Right renal pelvis (tissue), 4 donors: ENCODE data around the gene WTAP. TPM values are rescaled to one million over a fixed set of nuclear protein-coding genes. Genes with fewer than 3 reads are reported as not detected.
"Not testable (repeated sequence)": the region's sequence is repeated elsewhere in the genome, so short reads cannot be mapped to it uniquely, and the experiment has no call there.

Source experiments
- DNase-seq, 4 donors: peaks; one replicate each; pipeline ENCODE4 v3.0.0-alpha.2; 2013; ENCODE audit warnings: low read depth in 4 of 4, low spot score in 3 of 4, missing footprints in 1 of 4
- polyA plus RNA-seq, 4 donors: library from polyadenylated mRNA; unstranded; fragments of 120-200 nt; gene quantifications; one replicate each; pipeline ENCODE4 v1.2.1, GENCODE V29; 2013; ENCODE audit not compliant: insufficient read length in 4 of 4

The WTAP gene
- polyA plus RNA-seq, 4 donors = 112 to 148 (median 141) TPM

DNA sequence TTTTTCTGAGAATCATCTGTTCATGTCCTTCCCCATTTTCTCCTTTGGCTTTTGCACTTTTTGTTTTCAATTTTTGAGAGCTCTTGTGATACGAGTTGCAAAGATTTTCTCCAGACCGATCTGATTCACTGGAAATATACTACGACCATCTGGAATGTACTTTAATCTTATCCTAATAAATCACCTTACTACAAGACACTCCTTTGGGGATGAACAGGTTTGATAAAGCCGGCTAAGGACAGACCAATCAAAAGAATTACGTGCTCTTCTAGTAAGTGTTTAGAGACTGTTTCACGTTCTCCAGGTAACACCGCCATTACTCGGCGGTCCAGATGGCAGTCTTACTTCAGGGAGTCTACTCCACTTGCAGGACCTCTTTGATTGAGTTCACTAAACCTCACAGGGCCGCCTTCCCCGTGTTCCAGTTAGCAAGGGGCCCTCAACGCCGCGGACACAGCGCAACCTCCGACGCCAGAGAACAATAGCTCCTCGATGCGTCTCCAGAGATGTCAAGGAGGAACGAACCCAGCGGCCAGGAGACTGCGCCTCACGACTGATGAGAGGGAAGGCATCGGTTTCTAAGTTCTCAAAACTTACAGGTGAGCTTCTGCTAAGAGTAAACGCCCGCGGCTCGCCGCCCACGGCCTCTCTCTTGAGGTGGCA is 920 bp upstream of the WTAP start:
- DNase-seq = peak in 2 of 4 donors; percentile 16 to 28

- peak in 3 of 4 donors; percentile 26 to 65 (median 35) for DNase-seq
Measured at GRCh38 chr6:159727717-159728445, 575 bp downstream of the WTAP start.

DNA sequence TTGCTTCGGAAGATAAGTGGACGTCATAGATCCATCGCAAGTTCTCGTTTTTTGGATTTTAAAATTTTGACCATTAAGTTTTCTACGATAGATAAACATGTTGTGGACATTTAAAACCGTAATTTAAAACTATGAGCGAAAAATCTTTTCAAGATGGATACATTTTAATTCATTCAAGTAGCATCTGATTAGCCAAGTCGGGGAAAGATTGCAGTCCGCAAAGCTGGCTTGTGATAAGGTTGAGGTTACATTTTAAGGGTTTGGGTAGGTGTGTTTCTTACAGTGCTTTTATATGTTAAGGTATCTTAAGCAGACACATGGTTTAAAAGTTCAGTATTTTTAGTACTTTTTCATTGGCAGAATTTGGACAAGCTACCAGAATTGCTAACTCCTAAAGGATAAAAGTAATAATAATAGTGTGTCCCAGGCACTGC is 1.2 kb downstream of the WTAP start:
- no peak for DNase-seq

DNA sequence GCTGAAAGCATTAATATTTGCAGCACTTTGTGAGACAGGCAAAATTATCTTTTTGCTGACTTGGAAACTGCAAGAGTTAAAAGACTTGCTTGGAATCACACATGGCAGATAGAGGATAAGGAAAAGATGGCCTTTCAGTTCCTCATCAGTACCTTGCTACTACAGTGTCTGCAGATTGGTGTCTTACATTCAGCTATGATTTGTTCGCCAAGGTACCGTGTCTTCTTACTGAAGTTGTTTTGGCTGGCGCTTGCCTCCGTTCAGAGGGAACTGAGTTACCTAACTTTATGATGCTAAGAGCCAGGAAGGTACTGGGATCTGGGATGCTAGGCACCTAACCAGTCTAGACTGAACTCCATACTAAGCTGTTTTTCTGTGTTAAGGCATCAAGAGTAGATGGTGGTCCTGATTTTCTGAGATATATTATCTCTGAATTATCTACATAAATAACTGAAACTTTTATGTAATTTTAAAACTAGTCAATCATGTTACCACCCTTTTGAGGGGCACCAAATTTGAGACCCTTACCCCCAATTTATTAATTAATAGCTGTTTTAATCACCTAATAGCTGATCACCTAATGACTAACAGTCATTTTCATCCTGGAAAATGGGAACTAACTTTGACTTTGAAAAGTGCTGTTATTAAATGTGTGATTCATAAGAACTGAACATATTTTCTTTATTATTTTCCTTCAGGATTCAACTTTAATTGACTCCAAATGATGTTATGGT is 2.5 kb downstream of the WTAP start:
- DNase-seq = no peak

- no peak for DNase-seq
Measured at GRCh38 chr6:159730332-159730676, 3.0 kb downstream of the WTAP start.

GRCh38 chr6:159732550-159732949 is 5.2 kb downstream of the WTAP start:
- not testable (repeated sequence) for DNase-seq

- DNase-seq = not testable (repeated sequence)
Measured at GRCh38 chr6:159733395-159733794, 6.1 kb downstream of the WTAP start.

DNA sequence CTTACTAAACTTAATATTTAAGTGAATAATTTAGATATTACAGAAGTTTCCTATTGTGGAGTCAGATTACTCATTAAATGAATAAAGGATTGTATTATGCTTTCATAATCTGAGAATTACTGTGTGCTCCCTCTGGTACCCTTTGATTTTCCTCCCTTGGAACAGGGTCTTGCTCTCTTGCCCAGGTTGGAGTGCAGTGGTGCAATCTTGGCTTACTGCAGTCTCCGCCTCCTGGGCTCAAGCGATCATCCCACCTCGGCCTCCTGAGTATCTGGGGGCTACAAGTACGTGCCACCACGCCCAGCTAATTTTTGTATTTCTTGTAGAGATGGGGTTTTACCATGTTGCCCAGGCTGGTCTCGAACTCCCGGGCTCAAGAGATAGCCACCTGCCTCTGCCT is 9.6 kb downstream of the WTAP start:
- no peak for DNase-seq

DNA sequence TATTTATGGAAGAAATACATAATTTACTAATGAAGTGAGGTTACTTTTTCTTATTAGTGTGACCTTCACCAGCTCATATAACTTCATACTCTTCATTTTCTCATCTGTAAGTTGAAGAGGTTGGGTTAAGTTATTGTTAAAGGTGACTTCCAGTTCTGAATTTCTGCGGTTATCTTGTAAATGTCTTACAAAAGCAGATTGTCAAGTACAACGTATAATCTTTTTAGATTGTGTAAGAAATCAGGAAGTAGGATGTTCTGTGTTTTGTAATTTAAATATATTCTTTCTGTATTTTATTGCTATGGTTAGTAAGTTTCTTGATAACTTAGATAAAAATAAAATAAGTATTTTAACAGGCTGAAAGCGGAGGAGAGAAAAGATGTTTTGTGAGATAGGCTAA is 12.0 kb downstream of the WTAP start:
- DNase-seq = no peak

DNA sequence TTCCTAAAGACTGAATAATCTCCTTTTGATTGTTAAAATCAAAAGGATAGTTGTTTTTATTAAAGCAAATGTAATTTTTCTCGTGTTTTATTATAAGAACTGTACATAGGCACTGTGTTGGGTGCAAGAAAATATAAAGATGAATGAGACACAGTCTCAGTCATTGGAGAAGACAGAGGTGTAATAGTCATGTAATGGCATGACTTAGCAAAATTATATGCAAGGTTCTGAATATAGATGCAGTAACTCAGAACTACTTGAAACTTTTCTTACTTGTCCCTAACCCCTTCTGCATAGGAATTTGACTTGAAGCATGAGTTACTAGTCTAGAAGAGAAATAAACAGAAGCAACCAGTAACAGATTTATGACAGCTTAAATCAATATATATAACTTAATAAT is 14.9 kb downstream of the WTAP start:
- no peak for DNase-seq

DNA sequence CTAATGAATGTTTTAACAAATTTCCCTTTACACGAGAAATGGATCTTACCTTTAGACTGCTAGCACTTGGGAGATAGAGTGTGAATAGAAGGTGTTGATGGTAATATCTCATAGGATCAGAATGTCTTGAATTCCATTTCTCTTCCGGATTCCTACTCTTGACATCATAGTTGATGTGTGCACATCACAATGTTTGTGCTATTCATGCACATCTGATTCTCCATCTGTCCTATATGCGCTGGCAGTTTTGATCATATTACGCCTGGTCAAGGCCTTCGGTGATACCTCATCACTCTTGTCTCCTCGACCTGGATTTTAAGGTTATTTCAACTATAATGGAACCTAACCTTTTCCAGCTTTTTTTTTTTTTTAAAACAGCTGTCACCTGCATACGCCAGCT is 17.8 kb downstream of the WTAP start:
- no peak for DNase-seq

DNA sequence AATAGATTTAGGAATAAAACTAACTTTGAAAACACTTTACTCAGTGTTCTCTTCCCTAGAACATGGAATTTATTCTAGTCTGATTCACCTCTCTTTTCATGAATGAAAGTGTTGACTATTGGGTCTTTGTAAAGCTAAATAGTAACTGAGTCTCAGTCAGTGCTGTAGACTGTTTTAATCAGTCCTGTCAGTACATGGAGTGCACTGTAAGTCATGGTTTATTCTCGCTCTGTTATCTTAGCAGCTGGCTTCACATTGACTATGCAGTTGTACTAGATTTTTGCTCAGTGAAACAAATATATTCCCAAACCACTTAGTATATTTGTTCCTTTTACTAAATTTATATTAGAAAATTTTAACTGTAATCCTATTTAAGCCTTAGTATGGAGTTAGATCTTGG is 19.5 kb downstream of the WTAP start:
- no peak for DNase-seq

- DNase-seq = not testable (repeated sequence)
Measured at GRCh38 chr6:159748127-159748526, 20.8 kb downstream of the WTAP start.

DNA sequence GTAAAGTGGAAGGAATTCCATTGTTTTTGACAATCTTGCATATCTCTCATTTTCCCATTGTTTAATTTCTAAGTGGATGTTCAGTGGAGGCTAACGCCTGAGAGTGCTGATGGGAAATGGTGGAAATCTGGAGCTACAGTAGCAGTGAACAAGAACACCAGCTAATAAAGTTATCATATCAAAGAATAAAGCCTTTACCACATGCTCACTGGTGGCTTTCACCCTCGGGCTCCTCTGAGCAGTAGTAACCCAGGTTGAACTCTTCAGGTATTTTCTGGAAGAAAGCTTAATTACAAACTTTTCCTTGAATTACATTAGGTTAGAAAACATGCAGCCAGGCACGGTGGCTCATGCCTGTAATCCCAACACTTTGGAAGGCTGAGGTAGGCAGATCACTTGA is 24.1 kb downstream of the WTAP start:
- no peak for DNase-seq

GRCh38 chr6:159753081-159753872 is 26.0 kb downstream of the WTAP start:
- DNase-seq = no peak

DNA sequence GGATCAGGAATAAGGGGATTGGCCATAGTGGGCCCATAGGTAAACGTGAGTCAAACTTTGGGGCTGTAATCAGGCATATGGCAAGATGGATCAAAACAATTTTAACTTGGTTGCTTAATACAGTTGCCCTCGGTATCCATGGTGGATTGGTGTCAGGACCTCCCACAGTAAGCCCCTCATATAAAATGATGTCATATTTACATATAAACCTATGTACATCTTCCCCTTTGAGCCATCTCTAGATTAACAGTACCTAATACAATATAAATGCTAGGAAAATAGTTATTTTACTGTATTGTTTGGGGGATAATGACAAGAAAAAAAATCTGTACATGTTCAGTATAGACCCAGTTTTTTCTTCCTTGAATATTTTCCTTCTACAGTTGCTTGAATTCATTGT is 27.1 kb downstream of the WTAP start:
- no peak for DNase-seq

DNA sequence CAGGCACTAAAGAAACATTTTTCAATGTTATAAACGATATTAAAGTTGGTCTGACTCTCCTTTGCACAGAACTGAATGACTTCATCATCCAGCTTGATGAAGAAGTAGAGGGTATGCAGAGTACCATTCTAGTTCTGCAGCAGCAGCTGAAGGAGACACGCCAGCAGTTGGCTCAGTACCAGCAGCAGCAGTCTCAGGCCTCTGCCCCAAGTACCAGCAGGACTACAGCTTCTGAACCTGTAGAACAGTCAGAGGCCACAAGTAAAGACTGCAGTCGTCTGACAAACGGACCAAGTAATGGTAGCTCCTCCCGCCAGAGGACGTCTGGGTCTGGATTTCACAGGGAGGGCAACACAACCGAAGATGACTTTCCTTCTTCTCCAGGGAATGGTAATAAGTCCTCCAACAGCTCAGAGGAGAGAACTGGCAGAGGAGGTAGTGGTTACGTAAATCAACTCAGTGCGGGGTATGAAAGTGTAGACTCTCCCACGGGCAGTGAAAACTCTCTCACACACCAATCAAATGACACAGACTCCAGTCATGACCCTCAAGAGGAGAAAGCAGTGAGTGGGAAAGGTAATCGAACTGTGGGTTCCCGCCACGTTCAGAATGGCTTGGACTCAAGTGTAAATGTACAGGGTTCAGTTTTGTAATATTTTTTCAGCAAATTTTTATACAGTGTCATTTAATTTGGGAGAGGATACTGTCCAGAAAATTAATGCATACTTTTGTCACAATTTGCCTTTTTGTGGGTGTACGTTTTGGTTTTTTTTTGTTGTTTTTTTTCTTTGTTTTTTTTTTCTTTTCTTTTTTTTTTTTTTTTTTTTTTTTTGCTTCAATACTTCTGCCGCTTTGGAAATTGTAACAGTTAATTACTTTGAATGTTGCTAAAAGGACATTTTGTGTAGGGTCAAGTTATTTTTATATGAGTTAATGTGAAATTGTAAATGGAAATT is 27.9 kb downstream of the WTAP start:
- no peak for DNase-seq

GRCh38 chr6:159756508-159756907 is 29.2 kb downstream of the WTAP start:
- DNase-seq = no peak

GRCh38 chr6:159758031-159759001 is 31.0 kb downstream of the WTAP start:
- DNase-seq = no peak
